ACC112 (cell line): ENCODE measurements around the gene AFAP1L1.

Experiments used
- H2AFZ ChIP-seq: fragments of 200-600 bp; sonication (generic); one replicate; pipeline ENCODE4 v1.6.0; 2017; ENCODE audit warnings: antibody characterized with exemption, low read length; ENCODE audit not compliant: unreplicated experiment
- H3K27ac ChIP-seq: fragments of 200-600 bp; sonication (generic); 2 replicates; pipeline ENCODE4 v1.5.1; 2014; ENCODE audit warnings: low read depth, mild to moderate bottlenecking, antibody characterized with exemption, low read length, moderate library complexity
- H3K27me3 ChIP-seq: fragments of 200-600 bp; sonication (generic); 2 replicates; pipeline ENCODE4 v1.6.1; 2014; ENCODE audit warnings: mild to moderate bottlenecking, antibody characterized with exemption, low read length, moderate library complexity, mixed read lengths; ENCODE audit not compliant: insufficient read depth
- H3K36me3 ChIP-seq: fragments of 200-600 bp; sonication (generic); 2 replicates; pipeline ENCODE4 v1.6.1; 2016; ENCODE audit warnings: mild to moderate bottlenecking, antibody characterized with exemption, low read length, moderate library complexity, mixed read lengths; ENCODE audit not compliant: insufficient read depth
- H3K4me1 ChIP-seq: fragments of 200-600 bp; sonication (generic); one replicate; pipeline ENCODE4 v1.6.1; 2016; ENCODE audit warnings: low read length, mixed read lengths; ENCODE audit not compliant: insufficient read depth, unreplicated experiment, control insufficient read depth
- H3K4me3 ChIP-seq: fragments of 200-600 bp; sonication (generic); 2 replicates; pipeline ENCODE4 v1.5.1; 2014; ENCODE audit warnings: mild to moderate bottlenecking, low read depth, low read length
- H3K79me2 ChIP-seq: fragments of 200-600 bp; sonication (generic); one replicate; pipeline ENCODE4 v1.6.0; 2016; ENCODE audit warnings: low read length; ENCODE audit not compliant: control insufficient read depth, unreplicated experiment, insufficient read depth

AFAP1L1 gene

DNA sequence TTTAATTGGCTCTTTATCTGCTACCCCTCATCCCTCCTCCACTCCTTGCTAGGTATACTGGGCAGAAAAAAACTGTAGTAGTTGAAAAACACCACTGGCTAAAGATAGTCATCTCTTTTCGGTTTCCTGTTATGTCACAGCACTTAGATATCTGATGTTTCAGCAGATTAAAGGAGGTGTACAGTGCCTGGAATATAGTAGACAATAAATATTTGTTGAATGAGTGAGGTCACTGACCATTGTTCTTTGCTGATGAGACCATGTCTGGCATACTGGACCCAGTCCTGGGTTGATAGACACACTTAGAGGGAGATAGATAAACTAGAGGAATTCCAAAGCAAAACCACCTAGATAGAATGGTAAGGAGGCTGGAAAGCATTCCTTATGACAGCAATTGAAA is 76.9 kb downstream of the AFAP1L1 start:
- H3K27ac ChIP-seq = no peak overlapping the region
- no peaks in the 10 kb centered on the region for H3K27me3 ChIP-seq
- no peak overlapping the region for H2AFZ ChIP-seq
- H3K36me3 ChIP-seq = peaks cover 39% of the 10 kb centered on the region
- no peak overlapping the region for H3K4me3 ChIP-seq
- peaks cover 13% of the 10 kb centered on the region for H3K4me1 ChIP-seq
- H3K79me2 ChIP-seq = peaks cover 32% of the 10 kb centered on the region

DNA sequence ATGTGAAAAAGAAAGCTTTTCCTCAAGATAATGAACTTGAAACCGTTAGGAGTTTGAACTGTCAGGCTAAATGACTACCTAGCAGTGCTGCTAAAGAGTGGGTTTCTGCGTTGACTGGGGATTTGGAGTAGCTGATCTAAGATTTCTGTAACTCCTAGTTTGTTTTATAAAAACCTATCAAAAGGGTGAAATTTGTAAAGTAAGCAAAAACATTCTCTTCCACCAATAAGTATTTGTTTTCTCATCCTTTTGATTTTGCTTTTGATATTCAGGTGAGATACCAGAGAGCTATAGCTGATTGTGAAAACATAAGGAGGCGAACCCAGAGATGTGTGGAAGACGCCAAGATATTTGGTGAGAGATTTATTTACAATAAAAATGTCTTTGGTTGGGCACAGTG is 77.7 kb downstream of the AFAP1L1 start:
- Histone ChIP-seq H3K27ac (no peak overlapping the region), H3K27me3 (no peaks in the 10 kb centered on the region), H2AFZ (no peak overlapping the region), H3K4me3 (no peak overlapping the region), H3K4me1 (peaks cover 13% of the 10 kb centered on the region), H3K36me3 (peaks cover 39% of the 10 kb centered on the region), H3K79me2 (peaks cover 32% of the 10 kb centered on the region)

DNA sequence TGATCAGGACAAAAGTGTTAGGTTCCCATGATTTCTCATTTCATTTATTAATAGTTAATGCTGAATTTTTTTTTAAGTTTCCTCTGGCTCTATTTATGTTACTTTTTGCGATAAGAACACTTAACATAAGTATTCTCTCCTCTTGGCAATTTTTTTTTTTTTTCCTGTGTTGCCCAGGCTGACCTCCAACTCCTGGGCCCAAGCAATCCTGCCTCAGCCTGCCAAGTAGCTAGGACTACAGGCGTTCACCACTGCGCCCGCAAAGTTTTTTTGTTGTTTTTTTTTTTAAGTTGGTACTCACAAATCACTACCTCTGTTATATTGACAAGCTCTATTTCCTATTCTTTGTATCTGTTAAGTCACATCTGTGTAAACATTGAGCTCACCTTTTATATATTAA is 80.5 kb downstream of the AFAP1L1 start:
- H3K36me3 ChIP-seq = peaks cover 39% of the 10 kb centered on the region
- no peak overlapping the region for H3K4me3 ChIP-seq
- H3K4me1 ChIP-seq = peaks cover 13% of the 10 kb centered on the region
- no peaks in the 10 kb centered on the region for H3K27me3 ChIP-seq
- no peak overlapping the region for H3K27ac ChIP-seq
- peaks cover 16% of the 10 kb centered on the region for H3K79me2 ChIP-seq
- no peak overlapping the region for H2AFZ ChIP-seq

DNA sequence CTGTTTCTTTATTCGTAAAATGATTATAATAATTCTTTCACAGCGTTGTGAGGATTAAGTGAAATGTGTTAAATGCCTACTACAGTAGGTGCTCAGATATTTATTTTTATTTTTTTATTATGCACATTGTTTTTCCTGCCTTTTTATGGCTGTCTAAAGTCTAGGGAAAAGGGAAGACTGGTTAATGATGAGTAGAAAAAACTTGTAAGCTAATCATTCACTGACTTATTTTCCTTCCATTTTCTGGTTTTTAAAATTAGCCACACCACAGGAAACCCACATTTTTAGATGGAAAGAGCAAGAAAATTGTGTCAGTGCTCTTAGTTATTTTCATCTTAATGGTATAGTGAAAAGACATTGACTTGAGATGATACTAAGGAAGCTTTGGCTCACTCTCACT is 82.3 kb downstream of the AFAP1L1 start:
- Histone ChIP-seq H3K4me1 (peaks cover 9% of the 10 kb centered on the region), H3K27ac (no peak overlapping the region), H3K4me3 (no peak overlapping the region), H2AFZ (no peak overlapping the region), H3K27me3 (no peaks in the 10 kb centered on the region), H3K79me2 (peaks cover 5% of the 10 kb centered on the region), H3K36me3 (peaks cover 39% of the 10 kb centered on the region)

DNA sequence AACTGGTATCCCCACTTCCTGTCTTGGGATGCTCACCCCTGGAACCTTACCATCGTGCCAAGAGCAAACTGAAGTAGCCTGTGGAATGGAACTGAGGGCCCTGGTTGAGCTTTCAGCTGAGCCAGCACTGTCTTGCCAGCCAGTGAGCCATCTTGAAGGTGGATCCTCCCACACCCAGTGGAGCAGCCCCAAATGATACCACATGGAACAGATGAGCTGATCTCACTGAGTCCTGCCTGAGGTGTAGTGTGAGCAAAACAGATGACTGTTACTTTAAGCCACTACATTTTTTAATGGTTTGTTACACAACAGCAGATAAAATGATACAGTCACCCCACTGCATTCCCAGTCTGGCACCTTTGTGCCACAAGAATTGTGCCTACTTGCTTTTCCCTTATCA is 84.0 kb downstream of the AFAP1L1 start:
- peaks cover 23% of the 10 kb centered on the region for H3K36me3 ChIP-seq
- H3K27me3 ChIP-seq = no peaks in the 10 kb centered on the region
- no peak overlapping the region for H2AFZ ChIP-seq
- H3K4me3 ChIP-seq = no peak overlapping the region
- no peaks in the 10 kb centered on the region for H3K79me2 ChIP-seq
- H3K4me1 ChIP-seq = peaks cover 11% of the 10 kb centered on the region
- peak overlapping the region; percentile 26; the same call in 1 of the 2 replicates for H3K27ac ChIP-seq

DNA sequence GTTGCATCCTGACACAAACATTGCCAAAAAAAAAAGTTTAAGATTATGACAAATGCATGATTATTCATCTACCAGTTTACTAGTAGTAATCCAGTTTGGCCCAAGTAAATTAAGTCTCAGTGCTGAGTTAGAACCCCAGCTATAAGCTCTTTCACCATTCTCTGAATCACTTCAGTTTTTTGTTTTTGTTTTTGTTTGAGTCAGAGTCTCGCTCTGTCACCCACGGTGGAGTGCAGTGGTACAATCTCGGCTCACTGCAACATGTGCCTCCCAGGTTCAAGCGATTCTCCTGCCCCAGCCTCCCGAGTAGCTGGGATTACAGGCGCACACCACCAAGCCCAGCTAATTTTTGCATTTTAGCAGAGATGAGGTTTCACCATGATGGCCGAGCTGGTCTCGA is 84.7 kb downstream of the AFAP1L1 start:
- Histone ChIP-seq H3K27ac (no peak overlapping the region; the same call in 1 of the 2 replicates), H3K79me2 (no peaks in the 10 kb centered on the region), H3K4me3 (no peak overlapping the region), H3K27me3 (no peaks in the 10 kb centered on the region), H2AFZ (no peak overlapping the region), H3K4me1 (peaks cover 11% of the 10 kb centered on the region), H3K36me3 (peaks cover 18% of the 10 kb centered on the region)

DNA sequence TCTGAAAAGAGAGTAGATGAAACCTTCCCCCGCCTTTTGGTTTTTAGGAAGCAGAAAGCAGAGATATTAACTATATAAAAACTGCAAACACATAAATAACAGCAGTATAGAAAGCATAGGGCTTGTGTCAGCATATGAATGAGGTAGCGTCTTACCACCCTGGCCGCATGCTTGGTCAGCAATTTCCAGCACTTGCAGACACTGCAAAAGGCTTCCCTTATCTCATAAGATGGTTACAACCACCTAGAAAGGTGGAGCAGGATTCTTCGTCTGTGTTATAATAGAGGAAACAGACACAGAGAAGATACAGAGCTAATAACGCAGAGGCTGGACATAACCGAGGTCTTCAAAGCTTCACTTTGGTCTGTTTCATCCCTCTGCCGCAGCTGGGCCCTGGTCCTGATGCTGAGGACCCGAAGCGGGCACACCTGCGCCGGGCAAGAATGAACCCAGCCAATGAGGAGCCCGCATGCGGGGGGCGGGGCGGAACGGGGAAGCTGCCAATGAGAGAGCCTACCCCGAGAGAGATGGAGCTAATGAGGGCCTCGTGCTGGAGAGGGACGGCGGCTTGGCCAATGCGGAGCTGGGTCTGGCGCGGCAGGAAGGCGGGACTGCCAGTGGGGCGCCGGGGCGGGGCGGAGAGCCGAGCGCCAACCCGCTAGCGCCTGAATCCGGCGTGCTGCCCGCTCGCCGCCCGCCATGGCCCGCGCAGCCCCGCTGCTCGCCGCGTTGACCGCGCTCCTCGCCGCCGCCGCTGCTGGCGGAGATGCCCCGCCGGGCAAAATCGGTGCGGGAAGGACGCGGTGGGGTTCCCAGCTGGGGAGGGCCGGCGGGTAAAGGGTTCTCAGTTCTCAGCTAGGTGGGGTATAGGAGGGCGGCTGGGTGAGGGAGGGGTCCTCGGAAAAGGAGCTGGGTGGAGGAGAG is 86.0 kb downstream of the AFAP1L1 start, which contains the start of gene PCYOX1L:
PCYOX1L (plus strand) TSS at position 677 of the 924 bp plus-strand sequence; CDS start at position 700, 23 bp downstream.
- H3K27ac ChIP-seq = no peak within 1 kb of the TSS

DNA sequence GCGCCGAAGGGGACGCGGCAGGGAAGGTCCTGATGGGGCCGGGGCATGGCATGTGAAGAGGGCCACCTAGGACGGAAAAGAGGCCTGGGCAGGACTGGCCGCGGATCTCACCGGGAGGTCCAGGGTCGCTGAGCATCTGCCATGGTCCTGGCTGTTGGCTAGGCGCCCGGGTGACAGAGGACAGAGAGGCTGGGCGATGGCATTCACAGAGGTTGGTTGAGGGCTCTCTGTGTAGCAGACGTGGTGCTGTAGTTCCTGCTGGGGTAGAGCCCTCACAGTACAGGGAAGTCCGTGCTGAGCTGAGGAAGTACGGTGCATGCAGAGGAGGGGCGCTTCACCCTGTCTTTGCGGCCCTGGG is 86.6 kb downstream of the AFAP1L1 start:
- peak overlapping the region; percentile 77 for H2AFZ ChIP-seq
- no peak overlapping the region for H3K27ac ChIP-seq
- H3K79me2 ChIP-seq = no peaks in the 10 kb centered on the region
- no peaks in the 10 kb centered on the region for H3K27me3 ChIP-seq
- peaks cover 3% of the 10 kb centered on the region; the same call in 1 of the 2 replicates for H3K36me3 ChIP-seq
- peaks cover 11% of the 10 kb centered on the region for H3K4me1 ChIP-seq
- peak overlapping the region; percentile 89 for H3K4me3 ChIP-seq

More for the DNA sequence above, 86.0 kb downstream of the AFAP1L1 start, which contains the start of gene PCYOX1L:
- no peaks in the 10 kb centered on the region for H3K79me2 ChIP-seq
- H2AFZ ChIP-seq = peak within 1 kb of the TSS; percentile 77
- peaks cover 10% of the 10 kb centered on the region for H3K36me3 ChIP-seq
- peak within 1 kb of the TSS; percentile 89 for H3K4me3 ChIP-seq
- no peaks in the 10 kb centered on the region for H3K27me3 ChIP-seq
- H3K4me1 ChIP-seq = peaks cover 11% of the 10 kb centered on the region

DNA sequence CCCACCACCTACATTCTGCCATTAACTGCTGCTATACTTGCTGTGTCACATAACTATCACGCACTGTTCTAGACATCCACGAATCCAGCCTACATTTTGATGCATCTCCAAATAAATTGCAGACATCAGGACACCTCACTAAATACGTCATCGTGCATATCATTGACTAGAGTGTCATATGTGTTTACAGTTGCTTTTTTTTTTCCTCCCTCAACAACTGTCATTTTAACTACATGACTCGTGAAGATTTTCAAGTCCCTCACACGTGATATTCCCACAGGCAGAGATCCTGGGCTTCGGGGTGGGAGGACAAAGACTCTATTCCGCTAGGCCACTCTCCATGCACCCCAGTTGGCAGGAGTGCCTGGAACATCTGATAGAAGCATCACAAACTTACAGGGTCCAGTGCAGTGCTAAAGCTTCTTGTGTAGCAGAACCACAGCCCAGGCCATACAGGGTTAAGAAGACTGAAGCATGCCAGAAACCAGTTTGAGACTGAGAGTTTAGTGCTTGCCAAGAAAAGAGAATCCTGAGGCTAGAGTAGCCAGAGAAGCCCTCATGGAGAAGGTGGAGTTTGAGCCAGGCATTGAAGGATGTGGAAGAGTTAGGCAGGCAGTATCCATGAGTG is 87.3 kb downstream of the AFAP1L1 start:
- H3K4me3 ChIP-seq = peak overlapping the region; percentile 89
- H3K79me2 ChIP-seq = no peaks in the 10 kb centered on the region
- no peaks in the 10 kb centered on the region for H3K36me3 ChIP-seq
- peaks cover 11% of the 10 kb centered on the region for H3K4me1 ChIP-seq
- no peaks in the 10 kb centered on the region for H3K27me3 ChIP-seq
- no peak overlapping the region for H2AFZ ChIP-seq
- H3K27ac ChIP-seq = no peak overlapping the region

DNA sequence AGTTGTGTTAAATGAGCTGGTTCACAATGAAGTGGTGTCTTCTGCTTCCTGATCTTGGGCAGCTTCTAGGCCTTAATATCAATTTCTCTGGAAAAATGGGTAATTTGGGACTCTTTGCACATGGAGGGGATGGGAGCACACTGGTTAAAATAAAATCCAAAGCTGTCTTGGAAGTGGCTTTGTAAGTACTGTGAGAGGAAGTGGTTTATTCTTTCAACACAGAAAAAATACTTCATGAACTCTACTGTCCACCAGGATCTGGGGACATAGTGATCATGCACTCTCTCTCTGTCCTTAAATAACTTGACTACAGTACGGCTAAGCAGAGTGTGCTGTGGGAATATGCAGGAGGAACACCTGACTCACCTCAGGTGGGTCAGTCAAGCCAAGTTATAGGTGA is 88.6 kb downstream of the AFAP1L1 start:
- no peak overlapping the region for H2AFZ ChIP-seq
- no peak overlapping the region for H3K27ac ChIP-seq
- peaks cover 11% of the 10 kb centered on the region for H3K4me1 ChIP-seq
- H3K27me3 ChIP-seq = no peaks in the 10 kb centered on the region
- no peaks in the 10 kb centered on the region for H3K36me3 ChIP-seq
- no peak overlapping the region for H3K4me3 ChIP-seq
- H3K79me2 ChIP-seq = no peaks in the 10 kb centered on the region
